ENCODE results near the gene KRTAP2-4. TPM values are rescaled to one million over a fixed set of nuclear protein-coding genes. Genes with fewer than 3 reads are reported as not detected.
"Not testable (repeated sequence)": the region's sequence is repeated elsewhere in the genome, so short reads cannot be mapped to it uniquely, and the experiment has no call there.

Gene KRTAP2-4
- total RNA-seq, 1 experiment from 2014 or later = not detected

DNA sequence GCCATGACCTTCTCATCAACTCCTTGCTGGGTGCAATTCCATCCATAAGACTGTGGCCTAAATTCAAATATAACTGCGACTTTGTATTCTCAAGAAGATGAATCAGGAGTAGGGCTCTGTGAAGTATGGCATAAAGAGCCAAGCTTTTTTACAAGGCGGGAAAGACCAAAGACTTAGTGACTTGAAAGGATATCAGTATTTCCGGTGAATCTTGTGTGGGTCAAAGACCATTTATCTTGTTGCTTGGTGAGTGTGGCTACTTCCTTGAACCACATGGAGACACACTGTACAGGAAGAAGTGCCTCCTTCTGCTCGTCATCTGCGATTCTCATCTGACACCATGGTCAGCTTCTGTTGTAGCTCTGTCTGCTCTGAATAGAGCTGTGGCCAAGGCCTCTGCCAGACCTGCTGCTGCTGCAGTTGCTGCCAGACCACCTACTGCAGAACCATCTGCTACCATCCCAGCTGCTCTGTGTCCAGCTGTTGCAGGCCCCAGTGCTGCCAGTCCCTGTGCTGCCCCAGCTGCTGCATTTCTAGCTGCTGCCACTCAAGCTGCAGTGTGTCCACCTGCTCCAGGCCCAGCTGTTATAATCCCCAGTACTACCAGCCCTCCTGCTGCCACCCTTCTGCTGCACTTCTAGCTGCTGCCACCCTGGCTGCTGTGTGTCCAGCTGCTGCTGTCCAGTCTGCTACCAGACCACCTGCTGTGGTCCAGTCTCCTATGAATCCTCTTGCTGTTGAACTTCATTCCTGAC lies 6.1 kb upstream of the KRTAP2-4 start:
- Histone ChIP-seq H3K27me3 (replicated peaks; ENCODE audit: insufficient read depth, low read depth, low read length, poor library complexity) (no peaks in the 10 kb centered on the region), H3K4me1 (ENCODE audit: insufficient read depth, low read length, poor library complexity, severe bottlenecking) (no peaks in the 10 kb centered on the region), H3K9me3 (ENCODE audit: low read depth, low read length, poor library complexity, severe bottlenecking) (no peaks in the 10 kb centered on the region), H3K27ac (ENCODE audit: low read depth, low read length, poor library complexity, severe bottlenecking) (no peak overlapping the region), H3K36me3 (ENCODE audit: insufficient read depth, low read length, poor library complexity, severe bottlenecking) (no peaks in the 10 kb centered on the region), H3K4me3 (ENCODE audit: low read depth, low read length, poor library complexity, severe bottlenecking) (no peak overlapping the region)
- intact Hi-C loops (cut with micrococcal nuclease; ENCODE audit: unreplicated experiment) = no loop called here
- ChIA-PET POLR2A (ENCODE audit: low non-redundant PET) (no interaction called here), CTCF (no interaction called here)
- TF ChIP-seq, protein P1, sequence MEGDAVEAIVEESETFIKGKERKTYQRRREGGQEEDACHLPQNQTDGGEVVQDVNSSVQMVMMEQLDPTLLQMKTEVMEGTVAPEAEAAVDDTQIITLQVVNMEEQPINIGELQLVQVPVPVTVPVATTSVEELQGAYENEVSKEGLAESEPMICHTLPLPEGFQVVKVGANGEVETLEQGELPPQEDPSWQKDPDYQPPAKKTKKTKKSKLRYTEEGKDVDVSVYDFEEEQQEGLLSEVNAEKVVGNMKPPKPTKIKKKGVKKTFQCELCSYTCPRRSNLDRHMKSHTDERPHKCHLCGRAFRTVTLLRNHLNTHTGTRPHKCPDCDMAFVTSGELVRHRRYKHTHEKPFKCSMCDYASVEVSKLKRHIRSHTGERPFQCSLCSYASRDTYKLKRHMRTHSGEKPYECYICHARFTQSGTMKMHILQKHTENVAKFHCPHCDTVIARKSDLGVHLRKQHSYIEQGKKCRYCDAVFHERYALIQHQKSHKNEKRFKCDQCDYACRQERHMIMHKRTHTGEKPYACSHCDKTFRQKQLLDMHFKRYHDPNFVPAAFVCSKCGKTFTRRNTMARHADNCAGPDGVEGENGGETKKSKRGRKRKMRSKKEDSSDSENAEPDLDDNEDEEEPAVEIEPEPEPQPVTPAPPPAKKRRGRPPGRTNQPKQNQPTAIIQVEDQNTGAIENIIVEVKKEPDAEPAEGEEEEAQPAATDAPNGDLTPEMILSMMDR (conservative IDR thresholded peaks at IDR 0.05; ENCODE audit: low read depth, low read length) = no peak
- TF ChIP-seq EZH2 (IDR thresholded peaks at IDR 0.05; ENCODE audit: borderline replicate concordance, low read depth, low read length, poor library complexity, severe bottlenecking) = no peak
- BruUV-seq (replicated peaks) = no TSS peak
- DNase-seq (ENCODE audit: low spot score) = no peak

DNA sequence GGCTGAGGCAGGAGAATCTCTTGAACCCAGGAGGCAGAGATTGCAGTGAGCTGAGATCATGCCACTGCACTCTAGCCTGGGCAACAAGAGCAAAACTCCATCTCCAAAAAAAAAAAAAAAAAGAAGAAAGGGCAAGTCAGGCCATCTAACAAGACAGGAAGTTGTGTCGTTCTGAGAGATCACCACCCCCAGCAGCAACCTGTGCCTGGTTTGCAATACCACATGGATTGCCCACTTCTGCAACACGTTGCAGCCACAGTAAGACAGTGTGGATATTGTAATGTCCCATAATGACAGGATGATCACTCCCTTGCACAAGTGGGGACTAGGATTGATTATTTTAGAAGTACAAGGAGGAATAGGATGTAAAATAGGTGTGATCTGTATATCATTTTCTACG lies 3.4 kb upstream of the KRTAP2-4 start:
- Histone ChIP-seq H3K36me3 (ENCODE audit: insufficient read depth, low read length, poor library complexity, severe bottlenecking) (no peaks in the 10 kb centered on the region), H3K27ac (ENCODE audit: low read depth, low read length, poor library complexity, severe bottlenecking) (no peak overlapping the region), H3K4me1 (ENCODE audit: insufficient read depth, low read length, poor library complexity, severe bottlenecking) (no peaks in the 10 kb centered on the region), H3K27me3 (replicated peaks; ENCODE audit: insufficient read depth, low read depth, low read length, poor library complexity) (no peaks in the 10 kb centered on the region), H3K9me3 (ENCODE audit: low read depth, low read length, poor library complexity, severe bottlenecking) (no peaks in the 10 kb centered on the region), H3K4me3 (ENCODE audit: low read depth, low read length, poor library complexity, severe bottlenecking) (no peak overlapping the region)
- TF ChIP-seq EZH2 (IDR thresholded peaks at IDR 0.05; ENCODE audit: borderline replicate concordance, low read depth, low read length, poor library complexity, severe bottlenecking) = no peak
- TF ChIP-seq, protein P1 (conservative IDR thresholded peaks at IDR 0.05; ENCODE audit: low read depth, low read length) = no peak
- ChIA-PET POLR2A (ENCODE audit: low non-redundant PET) (no interaction called here), CTCF (no interaction called here)
- no TSS peak for BruUV-seq (replicated peaks)
- intact Hi-C loops (cut with micrococcal nuclease; ENCODE audit: unreplicated experiment) = no loop called here
- no peak for DNase-seq (ENCODE audit: low spot score)

DNA sequence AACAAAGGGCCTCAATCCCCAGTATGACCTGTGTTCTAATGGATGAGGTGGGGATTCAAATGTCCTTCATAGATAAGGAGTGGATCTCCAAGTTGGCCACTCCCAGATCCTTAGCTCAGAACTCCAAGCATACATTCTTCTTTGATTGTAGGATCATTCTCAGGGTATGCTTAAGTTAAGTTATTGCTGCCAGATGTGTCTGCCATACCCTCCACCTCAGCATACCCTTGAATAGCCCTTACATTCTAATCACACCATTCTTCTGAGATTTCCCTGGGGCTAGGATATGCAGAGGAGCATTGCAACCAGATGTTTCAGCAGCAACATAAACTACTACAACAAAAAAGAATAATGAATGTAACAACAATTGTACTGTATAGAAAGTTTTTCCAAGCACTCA lies 1.6 kb upstream of the KRTAP2-4 start:
- ChIA-PET CTCF (no interaction called here), POLR2A (ENCODE audit: low non-redundant PET) (no interaction called here)
- Histone ChIP-seq H3K9me3 (ENCODE audit: low read depth, low read length, poor library complexity, severe bottlenecking) (no peaks in the 10 kb centered on the region), H3K27ac (ENCODE audit: low read depth, low read length, poor library complexity, severe bottlenecking) (no peak overlapping the region), H3K4me1 (ENCODE audit: insufficient read depth, low read length, poor library complexity, severe bottlenecking) (no peaks in the 10 kb centered on the region), H3K27me3 (replicated peaks; ENCODE audit: insufficient read depth, low read depth, low read length, poor library complexity) (no peaks in the 10 kb centered on the region), H3K36me3 (ENCODE audit: insufficient read depth, low read length, poor library complexity, severe bottlenecking) (no peaks in the 10 kb centered on the region), H3K4me3 (ENCODE audit: low read depth, low read length, poor library complexity, severe bottlenecking) (no peak overlapping the region)
- no peak for TF ChIP-seq EZH2 (IDR thresholded peaks at IDR 0.05; ENCODE audit: borderline replicate concordance, low read depth, low read length, poor library complexity, severe bottlenecking)
- TF ChIP-seq, protein P1 (conservative IDR thresholded peaks at IDR 0.05; ENCODE audit: low read depth, low read length) = no peak
- intact Hi-C loops (cut with micrococcal nuclease; ENCODE audit: unreplicated experiment) = no loop called here
- DNase-seq (ENCODE audit: low spot score) = no peak
- BruUV-seq (replicated peaks) = no TSS peak

DNA sequence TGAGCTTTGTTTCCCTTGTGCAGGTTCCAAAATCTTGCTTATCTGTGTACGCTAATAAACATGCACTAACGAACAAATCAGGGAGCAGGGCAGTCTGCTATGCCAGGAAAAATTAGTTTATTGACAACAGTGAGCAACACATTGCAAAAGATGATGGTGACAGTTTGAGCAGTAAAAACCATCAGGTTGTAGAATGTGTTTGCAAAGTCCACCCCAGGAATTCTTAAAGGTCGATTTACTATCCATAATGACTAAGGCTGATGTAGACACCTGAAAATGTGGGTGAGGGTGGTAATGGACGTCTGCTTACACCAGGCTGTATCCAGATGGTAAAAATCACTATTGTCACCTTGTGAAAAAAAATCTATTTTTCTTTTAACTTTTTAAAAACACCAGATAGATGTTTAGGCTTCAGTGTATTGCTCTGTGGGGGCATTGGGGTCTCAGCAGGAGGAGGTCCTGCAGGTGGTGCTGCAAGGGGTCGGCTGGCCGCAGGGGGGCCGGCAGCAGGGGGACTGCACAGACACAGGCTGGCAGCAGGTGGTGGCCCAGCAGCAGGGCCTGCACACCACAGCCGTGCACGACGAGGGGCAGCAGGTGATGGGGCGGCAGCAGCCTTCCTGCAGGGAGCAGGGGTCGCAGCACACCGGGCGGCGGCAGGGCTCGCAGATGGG lies 526 bp downstream of the KRTAP2-4 start:
- intact Hi-C loops (cut with micrococcal nuclease; ENCODE audit: unreplicated experiment); H3K9me3 ChIP-seq (ENCODE audit: low read depth, low read length, poor library complexity, severe bottlenecking); BruUV-seq (replicated peaks); POLR2A ChIA-PET (ENCODE audit: low non-redundant PET); DNase-seq (ENCODE audit: low spot score); H3K4me3 ChIP-seq (ENCODE audit: low read depth, low read length, poor library complexity, severe bottlenecking); H3K4me1 ChIP-seq (ENCODE audit: insufficient read depth, low read length, poor library complexity, severe bottlenecking); H3K27me3 ChIP-seq (replicated peaks; ENCODE audit: insufficient read depth, low read depth, low read length, poor library complexity); CTCF ChIA-PET; H3K27ac ChIP-seq (ENCODE audit: low read depth, low read length, poor library complexity, severe bottlenecking); H3K36me3 ChIP-seq (ENCODE audit: insufficient read depth, low read length, poor library complexity, severe bottlenecking): not testable (repeated sequence)
